ENCODE results near the gene CYYR1. TPM values are rescaled to one million over a fixed set of nuclear protein-coding genes. Genes with fewer than 3 reads are reported as not detected.

The CYYR1 gene
- total RNA-seq, 4 donors from 2014 or later, result 1.2 to 11.6 (median 5.2) TPM

GRCh38 chr21:26570203-26570602 lies 2.9 kb downstream of the CYYR1 start:
- intact Hi-C loops (cut with DNase I), result loop anchor here (10.0 kb wide), 1 partner anchor 95 kb away; no protein-coding TSS in a partner anchor
- Histone ChIP-seq H3K27ac (peak overlapping the region in 2 of 4 donors; percentile 15 to 61), H3K27me3 (peaks cover 0 to 12% (median 0%) of the 10 kb centered on the region in 4 donors), H3K4me1 (peaks cover 0 to 9% (median 0%) of the 10 kb centered on the region in 3 donors), H3K36me3 (no peaks in the 10 kb centered on the region), H3K9me3 (peaks cover 0 to 9% (median 0%) of the 10 kb centered on the region in 3 donors), H3K4me3 (peak overlapping the region in 2 of 4 donors; percentile 53 to 64)
- WGBS, 2 donors, result 53 to 65% methylated on average over 3 of the region's 3 CpGs
- DNase-seq, result no peak
- TF ChIP-seq POLR2A (IDR thresholded peaks at IDR 0.05) (no peak), CTCF (IDR thresholded peaks at IDR 0.05) (no peak)

GRCh38 chr21:26565546-26565945 lies 7.5 kb downstream of the CYYR1 start:
- Histone ChIP-seq H3K36me3 (no peaks in the 10 kb centered on the region), H3K27me3 (no peaks in the 10 kb centered on the region), H3K27ac (peak overlapping the region in 2 of 4 donors; percentile 1 to 36), H3K4me1 (no peaks in the 10 kb centered on the region), H3K9me3 (no peaks in the 10 kb centered on the region), H3K4me3 (no peak overlapping the region)
- TF ChIP-seq CTCF (IDR thresholded peaks at IDR 0.05) (no peak), POLR2A (IDR thresholded peaks at IDR 0.05) (no peak)
- intact Hi-C loops (cut with DNase I), result no loop called here
- 69 to 88% methylated on average over 2 of the region's 2 CpGs for WGBS, 2 donors
- DNase-seq, result no peak

- intact Hi-C loops (cut with DNase I), result no loop called here
- H3K36me3 ChIP-seq, result no peaks in the 10 kb centered on the region
- no peaks in the 10 kb centered on the region for H3K27me3 ChIP-seq
- no peaks in the 10 kb centered on the region for H3K9me3 ChIP-seq
- H3K4me1 ChIP-seq, result no peaks in the 10 kb centered on the region
- DNase-seq, result no peak
- H3K4me3 ChIP-seq, result no peak overlapping the region
- TF ChIP-seq CTCF (IDR thresholded peaks at IDR 0.05) (no peak), POLR2A (IDR thresholded peaks at IDR 0.05) (no peak)
- H3K27ac ChIP-seq, result peak overlapping the region in 2 of 4 donors; percentile 1 to 36
- 57 to 79% methylated on average over 6 of the region's 6 CpGs for WGBS, 2 donors
Measured at GRCh38 chr21:26565111-26565510, 8.0 kb downstream of the CYYR1 start.

GRCh38 chr21:26563856-26564503 lies 9.1 kb downstream of the CYYR1 start:
- H3K4me1 ChIP-seq, result no peaks in the 10 kb centered on the region
- DNase-seq, result no peak
- no peaks in the 10 kb centered on the region for H3K27me3 ChIP-seq
- no peak overlapping the region for H3K4me3 ChIP-seq
- no peaks in the 10 kb centered on the region for H3K9me3 ChIP-seq
- no peaks in the 10 kb centered on the region for H3K36me3 ChIP-seq
- intact Hi-C loops (cut with DNase I), result no loop called here
- no peak for TF ChIP-seq POLR2A (IDR thresholded peaks at IDR 0.05)
- TF ChIP-seq CTCF (IDR thresholded peaks at IDR 0.05), result no peak
- 40 to 57% methylated on average over 5 of the region's 5 CpGs for WGBS, 2 donors
- H3K27ac ChIP-seq, result peak overlapping the region in 1 of 4 donors; percentile 34

- no peaks in the 10 kb centered on the region for H3K36me3 ChIP-seq
- no peak overlapping the region for H3K4me3 ChIP-seq
- no peak overlapping the region for H3K27ac ChIP-seq
- TF ChIP-seq POLR2A (IDR thresholded peaks at IDR 0.05) (no peak), CTCF (IDR thresholded peaks at IDR 0.05) (no peak)
- intact Hi-C loops (cut with DNase I), result no loop called here
- H3K27me3 ChIP-seq, result no peaks in the 10 kb centered on the region
- DNase-seq, result no peak
- WGBS, 2 donors, result 86 to 90% methylated on average over 3 of the region's 3 CpGs
- no peaks in the 10 kb centered on the region for H3K4me1 ChIP-seq
- no peaks in the 10 kb centered on the region for H3K9me3 ChIP-seq
Measured at GRCh38 chr21:26560612-26561011, 12.5 kb downstream of the CYYR1 start.
